ENCODE measurements around the gene HMCN1.
"Not testable (repeated sequence)": the region's sequence is repeated elsewhere in the genome, so short reads cannot be mapped to it uniquely, and the experiment has no call there.

Gene HMCN1

GRCh38 chr1:186179231-186179630 lies 445.0 kb downstream of the HMCN1 start:
- H3K27me3 ChIP-seq (ENCODE audit: control insufficient read depth in 1 of 2, insufficient read depth in 1 of 2, low read length in 2 of 2), result no peaks in the 10 kb centered on the region
- peaks cover 3% of the 10 kb centered on the region for H3K4me1 ChIP-seq (ENCODE audit: control insufficient read depth, insufficient read depth, low read depth, low read length)
- H3K27ac ChIP-seq (ENCODE audit: low read length, poor library complexity, severe bottlenecking), result no peak overlapping the region
- H3K79me1 ChIP-seq (replicated peaks; ENCODE audit: low read length, poor library complexity, severe bottlenecking), result no peaks in the 10 kb centered on the region
- no peak overlapping the region for H3K4ac ChIP-seq (ENCODE audit: low read depth in 1 of 2, low read length in 2 of 2)
- 92% methylated on average over 2 of the region's 3 CpGs for WGBS
- no peak overlapping the region for H3K4me2 ChIP-seq (ENCODE audit: low read length, poor library complexity, severe bottlenecking)
- no peak overlapping the region for H2BK120ac ChIP-seq (ENCODE audit: low read depth, low read length)
- no peak for DNase-seq
- H3K14ac ChIP-seq (ENCODE audit: low read length in 2 of 2), result no peak overlapping the region
- no peak overlapping the region for H2BK15ac ChIP-seq (ENCODE audit: low read depth, poor library complexity, severe bottlenecking)
- no peak overlapping the region for H2AK5ac ChIP-seq (ENCODE audit: low read length, severe bottlenecking)
- peaks cover 0 to 52% of the 10 kb centered on the region in 2 experiments for H3K36me3 ChIP-seq (ENCODE audit: control insufficient read depth in 1 of 2, insufficient read depth in 2 of 2, low read depth in 1 of 2, low read length in 2 of 2)
- H3K23ac ChIP-seq (ENCODE audit: low read length in 2 of 2), result no peak overlapping the region
- H2BK5ac ChIP-seq (ENCODE audit: low read depth, low read length, poor library complexity, severe bottlenecking), result no peak overlapping the region
- H3K9me3 ChIP-seq (ENCODE audit: control insufficient read depth, low read length), result peaks cover 4% of the 10 kb centered on the region
- H2BK12ac ChIP-seq (ENCODE audit: low read length in 2 of 2), result no peak overlapping the region
- H3K9ac ChIP-seq (ENCODE audit: low read length), result peak overlapping the region; percentile 2
- no peak overlapping the region for H3K18ac ChIP-seq (ENCODE audit: low read depth in 1 of 2, low read length in 2 of 2)
- no peak overlapping the region for H3K4me3 ChIP-seq (ENCODE audit: insufficient read depth in 1 of 2, low read depth in 1 of 2, low read length in 2 of 2)
- no peak overlapping the region for H4K91ac ChIP-seq (ENCODE audit: low read length)
- H4K8ac ChIP-seq (ENCODE audit: low read length), result no peak overlapping the region
- H2AFZ ChIP-seq (ENCODE audit: low read depth, low read length), result no peak overlapping the region

- Histone ChIP-seq H3K4me2 (ENCODE audit: low read length, poor library complexity, severe bottlenecking) (no peak overlapping the region), H3K9me3 (ENCODE audit: control insufficient read depth, low read length) (peaks cover 4% of the 10 kb centered on the region), H3K4ac (ENCODE audit: low read depth in 1 of 2, low read length in 2 of 2) (no peak overlapping the region), H2AK5ac (ENCODE audit: low read length, severe bottlenecking) (no peak overlapping the region), H2BK5ac (ENCODE audit: low read depth, low read length, poor library complexity, severe bottlenecking) (no peak overlapping the region), H3K14ac (ENCODE audit: low read length in 2 of 2) (no peak overlapping the region), H2BK120ac (ENCODE audit: low read depth, low read length) (no peak overlapping the region), H4K91ac (ENCODE audit: low read length) (peak overlapping the region; percentile 65), H3K9ac (ENCODE audit: low read length) (peak overlapping the region; percentile 82), H3K4me1 (ENCODE audit: control insufficient read depth, insufficient read depth, low read depth, low read length) (peaks cover 8% of the 10 kb centered on the region), H3K18ac (ENCODE audit: low read depth in 1 of 2, low read length in 2 of 2) (no peak overlapping the region), H3K27ac (ENCODE audit: low read length, poor library complexity, severe bottlenecking) (peak overlapping the region; percentile 41), H4K8ac (ENCODE audit: low read length) (no peak overlapping the region), H2AFZ (ENCODE audit: low read depth, low read length) (no peak overlapping the region), H2BK15ac (ENCODE audit: low read depth, poor library complexity, severe bottlenecking) (no peak overlapping the region), H3K36me3 (ENCODE audit: control insufficient read depth in 1 of 2, insufficient read depth in 2 of 2, low read depth in 1 of 2, low read length in 2 of 2) (peaks cover 0 to 36% of the 10 kb centered on the region in 2 experiments), H3K23ac (ENCODE audit: low read length in 2 of 2) (no peak overlapping the region), H2BK12ac (ENCODE audit: low read length in 2 of 2) (no peak overlapping the region), H3K79me1 (replicated peaks; ENCODE audit: low read length, poor library complexity, severe bottlenecking) (no peaks in the 10 kb centered on the region), H3K4me3 (ENCODE audit: insufficient read depth in 1 of 2, low read depth in 1 of 2, low read length in 2 of 2) (peak overlapping the region in 1 of 2 experiments; percentile 38), H3K27me3 (ENCODE audit: control insufficient read depth in 1 of 2, insufficient read depth in 1 of 2, low read length in 2 of 2) (no peaks in the 10 kb centered on the region)
- WGBS, result no CpG with 5 or more reads among the region's 1 CpG
- DNase-seq, result peak; percentile 24
Measured at GRCh38 chr1:186183219-186183618, 449.0 kb downstream of the HMCN1 start.

GRCh38 chr1:186183970-186184628 lies 449.9 kb downstream of the HMCN1 start:
- peak; percentile 66 for DNase-seq
- Histone ChIP-seq H3K4ac (ENCODE audit: low read depth in 1 of 2, low read length in 2 of 2) (peak overlapping the region in 1 of 2 experiments; percentile 37), H3K4me1 (ENCODE audit: control insufficient read depth, insufficient read depth, low read depth, low read length) (peaks cover 8% of the 10 kb centered on the region), H3K36me3 (ENCODE audit: control insufficient read depth in 1 of 2, insufficient read depth in 2 of 2, low read depth in 1 of 2, low read length in 2 of 2) (peaks cover 0 to 28% of the 10 kb centered on the region in 2 experiments), H3K4me3 (ENCODE audit: insufficient read depth in 1 of 2, low read depth in 1 of 2, low read length in 2 of 2) (peak overlapping the region in 1 of 2 experiments; percentile 38), H2AK5ac (ENCODE audit: low read length, severe bottlenecking) (peak overlapping the region; percentile 92), H3K18ac (ENCODE audit: low read depth in 1 of 2, low read length in 2 of 2) (no peak overlapping the region), H2AFZ (ENCODE audit: low read depth, low read length) (no peak overlapping the region), H3K23ac (ENCODE audit: low read length in 2 of 2) (no peak overlapping the region), H2BK12ac (ENCODE audit: low read length in 2 of 2) (no peak overlapping the region), H2BK5ac (ENCODE audit: low read depth, low read length, poor library complexity, severe bottlenecking) (peak overlapping the region; percentile 86), H3K79me1 (replicated peaks; ENCODE audit: low read length, poor library complexity, severe bottlenecking) (no peaks in the 10 kb centered on the region), H4K8ac (ENCODE audit: low read length) (no peak overlapping the region), H3K27me3 (ENCODE audit: control insufficient read depth in 1 of 2, insufficient read depth in 1 of 2, low read length in 2 of 2) (no peaks in the 10 kb centered on the region), H4K91ac (ENCODE audit: low read length) (no peak overlapping the region), H3K14ac (ENCODE audit: low read length in 2 of 2) (no peak overlapping the region), H3K4me2 (ENCODE audit: low read length, poor library complexity, severe bottlenecking) (no peak overlapping the region), H3K9ac (ENCODE audit: low read length) (peak overlapping the region; percentile 82), H2BK15ac (ENCODE audit: low read depth, poor library complexity, severe bottlenecking) (no peak overlapping the region), H3K27ac (ENCODE audit: low read length, poor library complexity, severe bottlenecking) (peak overlapping the region; percentile 84), H3K9me3 (ENCODE audit: control insufficient read depth, low read length) (peaks cover 4% of the 10 kb centered on the region), H2BK120ac (ENCODE audit: low read depth, low read length) (no peak overlapping the region)
- 71% methylated on average over 4 of the region's 5 CpGs for WGBS

GRCh38 chr1:186186251-186186650 lies 452.1 kb downstream of the HMCN1 start:
- not testable (repeated sequence) for H4K8ac ChIP-seq (ENCODE audit: low read length); H3K14ac ChIP-seq (ENCODE audit: low read length in 2 of 2); H2BK12ac ChIP-seq (ENCODE audit: low read length in 2 of 2); H2BK5ac ChIP-seq (ENCODE audit: low read depth, low read length, poor library complexity, severe bottlenecking); H3K23ac ChIP-seq (ENCODE audit: low read length in 2 of 2); H3K9ac ChIP-seq (ENCODE audit: low read length); H3K18ac ChIP-seq (ENCODE audit: low read depth in 1 of 2, low read length in 2 of 2); H2BK120ac ChIP-seq (ENCODE audit: low read depth, low read length); H3K4me2 ChIP-seq (ENCODE audit: low read length, poor library complexity, severe bottlenecking); H3K79me1 ChIP-seq (replicated peaks; ENCODE audit: low read length, poor library complexity, severe bottlenecking); H3K4me1 ChIP-seq (ENCODE audit: control insufficient read depth, insufficient read depth, low read depth, low read length); H2AK5ac ChIP-seq (ENCODE audit: low read length, severe bottlenecking); DNase-seq; H4K91ac ChIP-seq (ENCODE audit: low read length); H3K27me3 ChIP-seq (ENCODE audit: control insufficient read depth in 1 of 2, insufficient read depth in 1 of 2, low read length in 2 of 2); H3K4me3 ChIP-seq (ENCODE audit: insufficient read depth in 1 of 2, low read depth in 1 of 2, low read length in 2 of 2); H3K27ac ChIP-seq (ENCODE audit: low read length, poor library complexity, severe bottlenecking); H2BK15ac ChIP-seq (ENCODE audit: low read depth, poor library complexity, severe bottlenecking); H3K9me3 ChIP-seq (ENCODE audit: control insufficient read depth, low read length); H3K4ac ChIP-seq (ENCODE audit: low read depth in 1 of 2, low read length in 2 of 2); H2AFZ ChIP-seq (ENCODE audit: low read depth, low read length)
- 85% methylated on average over 5 of the region's 6 CpGs for WGBS
- peaks cover 3 to 35% of the 10 kb centered on the region in 2 experiments for H3K36me3 ChIP-seq (ENCODE audit: control insufficient read depth in 1 of 2, insufficient read depth in 2 of 2, low read depth in 1 of 2, low read length in 2 of 2)
